WERI-Rb-1 (cell line): ENCODE results near the gene TSR1.

Experiments used
- DNase-seq: peaks from one replicate; pipeline ENCODE4 v3.0.0-alpha.2; 2020
- H3K27ac ChIP-seq: fragments of 250-450 bp; sonication (Bioruptor Pico); 2 replicates; pipeline ENCODE4 v1.5.1; 2020; ENCODE audit warnings: mild to moderate bottlenecking, moderate library complexity
- H3K27me3 ChIP-seq: fragments of 250-450 bp; sonication (Bioruptor Pico); 2 replicates; pipeline ENCODE4 v1.5.1; 2021; ENCODE audit warnings: mild to moderate bottlenecking, low read depth, moderate library complexity; ENCODE audit not compliant: insufficient read depth, severe bottlenecking
- H3K36me3 ChIP-seq: fragments of 250-450 bp; sonication (Bioruptor Pico); 2 replicates; pipeline ENCODE4 v1.5.1; 2020; ENCODE audit warnings: mild to moderate bottlenecking, moderate library complexity
- H3K4me3 ChIP-seq: 2 replicates; pipeline ENCODE4 v1.5.1; 2011; ENCODE audit warnings: low read depth, mild to moderate bottlenecking, control low read depth, low read length
- H3K9me3 ChIP-seq: fragments of 250-450 bp; sonication (Bioruptor Pico); 2 replicates; pipeline ENCODE4 v1.5.1; 2021; ENCODE audit warnings: mild to moderate bottlenecking, moderate library complexity; ENCODE audit not compliant: severe bottlenecking
- CTCF ChIP-seq: IDR thresholded peaks from 2 replicates; pipeline ENCODE4 v1.5.1; 2011; ENCODE audit warnings: low read depth, mild to moderate bottlenecking, control low read depth, inconsistent platforms, low read length

TSR1 gene

GRCh38 chr17:2297023-2297422, 39.2 kb downstream of the TSR1 start:
- H3K9me3 ChIP-seq = no peaks in the 10 kb centered on the region
- no peak for TF ChIP-seq CTCF
- peaks cover 80% of the 10 kb centered on the region for H3K36me3 ChIP-seq
- H3K4me3 ChIP-seq = no peak overlapping the region
- H3K27ac ChIP-seq = no peak overlapping the region
- no peak for DNase-seq
- H3K27me3 ChIP-seq = no peaks in the 10 kb centered on the region

GRCh38 chr17:2295575-2295974, 40.7 kb downstream of the TSR1 start:
- peaks cover 80% of the 10 kb centered on the region for H3K36me3 ChIP-seq

GRCh38 chr17:2292100-2292499, 44.2 kb downstream of the TSR1 start:
- Histone ChIP-seq H3K27me3 (no peaks in the 10 kb centered on the region), H3K36me3 (peaks cover 76% of the 10 kb centered on the region), H3K4me3 (no peak overlapping the region), H3K9me3 (no peaks in the 10 kb centered on the region), H3K27ac (no peak overlapping the region)
- DNase-seq = no peak
- no peak for TF ChIP-seq CTCF

More at GRCh38 chr17:2295575-2295974, 40.7 kb downstream of the TSR1 start:
- TF ChIP-seq CTCF = no peak
- Histone ChIP-seq H3K27ac (no peak overlapping the region), H3K4me3 (no peak overlapping the region), H3K27me3 (no peaks in the 10 kb centered on the region), H3K9me3 (no peaks in the 10 kb centered on the region)
- no peak for DNase-seq

- no peaks in the 10 kb centered on the region for H3K9me3 ChIP-seq
- no peak overlapping the region for H3K4me3 ChIP-seq
- no peak for DNase-seq
- H3K27me3 ChIP-seq = no peaks in the 10 kb centered on the region
- peaks cover 62% of the 10 kb centered on the region for H3K36me3 ChIP-seq
- no peak overlapping the region for H3K27ac ChIP-seq
- TF ChIP-seq CTCF = no peak
Measured at GRCh38 chr17:2289878-2290478, 46.3 kb downstream of the TSR1 start.

GRCh38 chr17:2283302-2283701, 53.0 kb downstream of the TSR1 start:
- Histone ChIP-seq H3K36me3 (peaks cover 71% of the 10 kb centered on the region), H3K27me3 (no peaks in the 10 kb centered on the region), H3K27ac (no peak overlapping the region)

More at GRCh38 chr17:2283302-2283701, 53.0 kb downstream of the TSR1 start:
- H3K4me3 ChIP-seq = no peak overlapping the region
- no peaks in the 10 kb centered on the region for H3K9me3 ChIP-seq
- TF ChIP-seq CTCF = no peak
- no peak for DNase-seq
